HG02970 (cell line): ENCODE results near the gene CCNK.

Source experiments
- ATAC-seq: cut with Tn5 transposase; IDR thresholded peaks from one replicate; pipeline ENCODE4 v1.9.1; 2021; ENCODE audit warnings: mild to moderate bottlenecking, moderate library complexity, moderate number of reproducible peaks; ENCODE audit not compliant: unreplicated experiment, low FRiP score

CCNK gene

GRCh38 chr14:99480917-99481744 is at the start of gene CCNK:
Gene CCNK, plus strand, starts transcription at chr14:99481409. Its CDS starts 11,269 bp downstream, at chr14:99492678.
- ATAC-seq = peak; percentile 93

- no peak for ATAC-seq
Observed at GRCh38 chr14:99431986-99432385, 49.2 kb upstream of the CCNK start.

GRCh38 chr14:99432485-99432884 is 48.7 kb upstream of the CCNK start:
- ATAC-seq = no peak

GRCh38 chr14:99435327-99435726 is 45.9 kb upstream of the CCNK start:
- ATAC-seq = no peak

GRCh38 chr14:99436247-99437180 is 44.7 kb upstream of the CCNK start:
- no peak for ATAC-seq

GRCh38 chr14:99437706-99438105 is 43.5 kb upstream of the CCNK start:
- no peak for ATAC-seq

GRCh38 chr14:99440278-99440677 is 40.9 kb upstream of the CCNK start:
- no peak for ATAC-seq

DNA sequence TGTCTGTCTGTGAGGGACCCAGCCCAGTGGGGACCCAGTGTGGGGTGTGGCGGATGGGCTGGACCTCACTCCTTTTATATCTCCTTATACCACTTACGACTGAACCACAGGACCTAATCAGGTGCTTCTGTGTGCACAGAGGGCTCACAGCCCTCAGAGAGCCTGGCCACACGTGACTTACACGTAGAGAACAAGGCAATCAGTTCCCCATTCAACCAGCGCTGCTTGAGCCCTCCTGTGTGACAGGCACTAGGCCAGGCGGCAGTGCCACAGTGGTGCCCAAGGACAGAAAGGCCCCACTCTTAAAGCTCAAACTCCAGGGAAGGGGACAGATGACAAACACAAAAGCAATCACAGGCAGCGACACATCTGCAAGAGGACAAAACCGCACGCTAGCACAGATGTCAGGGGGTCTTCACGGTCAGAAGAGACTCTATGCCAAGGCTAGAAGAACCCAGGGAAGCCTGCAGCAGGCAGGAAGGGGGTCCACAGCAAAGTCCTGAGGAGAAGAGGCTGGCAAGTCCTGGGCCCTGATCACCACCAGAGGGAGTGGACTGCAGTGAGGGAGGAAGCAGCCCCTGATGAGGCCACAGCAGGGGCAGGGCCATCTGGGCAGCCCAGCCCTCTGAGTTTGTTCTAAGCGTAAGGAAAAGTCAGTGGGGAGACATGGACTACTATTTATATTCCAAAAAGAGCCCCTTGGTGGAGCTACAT is 39.9 kb upstream of the CCNK start:
- no peak for ATAC-seq

DNA sequence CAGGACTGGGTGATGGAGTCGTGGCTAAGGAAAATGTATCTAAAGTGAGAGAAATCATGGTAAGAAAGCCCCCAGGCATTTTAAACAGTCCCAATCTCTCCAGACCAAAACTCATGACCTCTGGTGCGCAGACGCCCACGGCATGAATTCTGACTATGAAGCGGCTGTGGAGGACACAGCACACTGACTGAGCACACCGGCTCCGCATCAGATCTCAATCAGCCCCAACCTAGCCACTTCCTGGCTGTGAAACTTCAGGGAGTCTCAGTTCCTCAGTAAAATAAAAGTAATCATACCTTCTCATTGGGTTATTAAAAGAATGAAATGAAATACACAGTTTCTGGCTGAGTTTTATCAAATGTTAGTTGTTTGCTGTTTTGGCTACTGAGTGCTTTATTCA is 39.3 kb upstream of the CCNK start:
- ATAC-seq = no peak

- no peak for ATAC-seq
Observed at GRCh38 chr14:99445931-99446330, 35.3 kb upstream of the CCNK start.

DNA sequence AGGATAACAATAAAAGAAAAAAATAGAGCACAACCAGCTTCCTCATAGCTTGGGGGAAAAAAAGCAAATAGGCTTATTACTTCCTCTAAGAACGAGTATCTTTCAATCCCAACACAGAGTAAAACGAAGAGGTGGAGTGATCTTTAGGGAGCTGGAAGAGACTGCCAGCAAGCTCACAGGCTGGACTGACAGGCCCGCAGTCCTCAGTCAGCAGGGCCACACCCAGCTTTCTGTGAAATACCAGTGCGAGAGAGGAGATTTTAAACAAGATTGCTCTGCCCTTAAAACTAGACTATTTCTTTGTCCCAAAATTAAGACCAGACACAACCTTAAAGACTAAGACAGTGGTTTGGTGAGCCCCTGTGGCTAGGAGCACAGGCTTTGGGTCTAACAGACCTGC is 33.5 kb upstream of the CCNK start:
- ATAC-seq = no peak

- no peak for ATAC-seq
Observed at GRCh38 chr14:99450266-99450665, 30.9 kb upstream of the CCNK start.

DNA sequence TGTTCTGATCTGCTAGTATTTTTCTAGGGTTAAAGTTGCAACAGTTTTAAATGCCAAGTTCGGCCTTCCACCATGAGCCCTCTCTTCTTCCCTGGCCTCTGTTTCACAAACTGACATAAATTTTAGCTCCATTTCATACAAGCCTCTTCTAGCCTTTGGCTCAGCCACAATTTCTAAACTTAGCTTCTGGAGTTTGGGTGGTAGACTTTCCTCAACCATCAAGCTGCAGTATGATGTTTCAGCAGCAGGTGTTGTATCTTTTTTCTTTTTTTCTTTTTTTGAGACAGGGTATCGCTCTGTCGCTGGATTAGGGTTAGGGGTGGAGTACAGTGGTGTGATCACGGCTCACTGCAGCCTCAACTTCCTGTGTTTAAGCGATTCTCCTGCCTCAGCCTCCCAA is 30.0 kb upstream of the CCNK start:
- no peak for ATAC-seq

DNA sequence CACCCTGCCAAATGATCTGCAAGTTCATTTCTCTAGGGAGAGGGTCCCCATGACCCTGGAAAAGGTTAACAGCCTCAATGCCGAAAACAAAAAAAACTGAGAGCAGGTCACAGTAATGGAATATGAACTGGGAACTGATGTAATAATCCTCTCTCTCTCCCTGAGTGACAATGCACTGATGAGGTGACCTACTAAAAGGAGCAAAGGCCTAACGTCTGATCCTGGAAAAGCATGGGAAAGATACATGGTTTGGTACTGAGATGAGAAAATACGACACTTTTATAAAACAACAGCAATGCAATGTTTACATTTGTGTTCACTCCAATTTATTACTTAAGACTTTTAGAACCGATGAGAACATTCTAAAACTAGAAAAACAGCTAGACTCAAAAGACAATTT is 28.2 kb upstream of the CCNK start:
- no peak for ATAC-seq

DNA sequence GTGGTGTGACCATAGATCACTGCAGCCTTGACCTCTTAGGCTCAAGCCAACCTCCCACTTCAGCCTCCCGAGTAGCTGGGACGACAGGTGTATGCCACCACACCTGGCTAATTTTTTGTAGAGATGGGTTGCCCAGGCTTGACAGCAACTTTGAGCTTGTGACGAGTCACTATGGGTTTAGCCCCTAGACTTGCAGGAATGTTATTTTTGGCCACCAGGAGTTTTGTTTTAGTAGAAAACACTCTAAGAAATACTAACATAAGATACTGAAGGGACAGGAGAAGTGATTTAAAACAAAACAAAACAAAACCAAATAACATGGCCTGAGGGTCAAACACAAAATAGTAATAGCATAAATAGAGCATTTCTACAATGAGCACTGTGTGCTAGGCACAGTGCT is 27.0 kb upstream of the CCNK start:
- no peak for ATAC-seq

DNA sequence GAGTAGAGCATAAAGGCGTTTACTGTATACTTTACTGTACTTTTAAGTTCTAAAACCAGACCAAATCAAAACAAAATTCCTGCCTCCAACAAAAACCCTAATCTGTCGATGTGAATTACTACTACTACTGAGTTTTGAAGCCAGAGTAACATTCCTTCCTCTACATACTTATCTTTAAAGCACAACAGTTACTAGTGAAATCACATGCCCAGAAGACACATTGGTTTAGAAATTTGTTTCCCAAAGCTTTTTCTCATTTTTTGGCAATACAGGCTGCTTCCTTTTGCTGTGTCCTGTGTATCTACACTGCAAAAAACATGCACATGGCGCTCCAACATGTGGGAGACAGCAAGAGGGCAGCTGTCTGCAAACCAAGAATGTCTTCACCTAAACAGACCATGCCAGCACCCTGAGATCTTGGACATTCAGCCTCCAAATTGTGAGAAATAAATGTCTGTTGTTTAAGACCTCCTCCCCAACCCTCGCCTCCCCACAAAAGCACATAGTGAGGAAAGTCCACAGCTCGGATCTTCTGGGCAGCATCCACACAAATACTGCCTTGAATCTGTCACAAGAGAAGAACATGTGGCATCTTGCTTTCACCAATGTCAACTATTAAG is 21.6 kb upstream of the CCNK start:
- ATAC-seq = no peak

GRCh38 chr14:99460793-99461192 is 20.4 kb upstream of the CCNK start:
- ATAC-seq = no peak

- no peak for ATAC-seq
Observed at GRCh38 chr14:99461411-99462085, 19.7 kb upstream of the CCNK start.

DNA sequence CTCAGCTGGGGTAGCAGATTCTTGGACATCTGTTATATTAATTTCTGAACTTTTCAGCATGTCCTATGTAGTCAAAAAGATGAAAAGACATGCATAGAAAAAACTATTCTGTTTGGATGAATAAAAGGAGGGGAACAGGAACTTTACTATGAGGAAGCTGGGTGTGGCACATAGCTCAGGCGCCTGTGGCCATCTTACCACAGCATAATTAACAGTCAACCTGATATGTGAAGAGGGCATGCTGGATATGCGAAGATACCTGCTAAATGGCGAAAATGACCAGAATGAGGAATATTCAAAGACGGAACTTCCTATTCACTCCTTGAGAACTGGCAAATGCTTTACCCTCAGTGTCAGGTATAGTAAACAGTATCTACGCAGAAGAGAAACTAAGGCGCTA is 19.0 kb upstream of the CCNK start:
- ATAC-seq = no peak

DNA sequence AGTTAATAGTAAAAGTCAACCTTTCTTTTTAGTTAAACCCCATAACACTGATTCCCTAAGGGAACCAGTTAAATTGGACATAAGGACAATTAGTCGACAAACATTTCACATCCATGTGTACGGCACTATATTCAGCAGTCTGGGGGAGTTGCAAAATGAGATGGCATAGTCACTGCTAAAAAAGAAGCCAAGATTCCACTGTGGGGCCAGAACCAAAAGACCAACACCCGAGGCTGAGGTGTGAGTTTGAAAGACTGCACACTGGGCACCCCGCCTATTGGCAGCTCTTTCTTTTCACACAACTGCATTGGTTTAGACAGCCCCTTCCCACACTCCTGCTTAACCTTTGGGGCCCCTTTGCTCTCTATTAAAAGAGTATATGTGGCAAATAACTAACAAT is 17.2 kb upstream of the CCNK start:
- no peak for ATAC-seq
